NB4 (cell line): Measurements from ENCODE around the gene SLC25A43.

Source experiments
- MAX ChIP-seq: IDR thresholded peaks from 2 replicates; pipeline ENCODE4 v1.6.1; 2011; ENCODE audit warnings: low read depth, low read length
- MYC ChIP-seq: IDR thresholded peaks from 2 replicates; pipeline ENCODE4 v1.6.1; 2011; ENCODE audit warnings: low read depth, low read length
- POLR2A ChIP-seq: IDR thresholded peaks from 2 replicates; pipeline ENCODE4 v1.6.1; 2011; ENCODE audit warnings: mild to moderate bottlenecking; ENCODE audit not compliant: insufficient read length; ENCODE audit errors: extremely low read depth
- TF ChIP-seq, protein P1 (sequence below): IDR thresholded peaks from one replicate; pipeline ENCODE4 v1.5.1; 2012; ENCODE audit warnings: low read depth, low read length

GRCh38 chrX:119492463-119492862 lies 93.3 kb downstream of the SLC25A43 start:
- no peak for TF ChIP-seq POLR2A
- TF ChIP-seq, protein P1, sequence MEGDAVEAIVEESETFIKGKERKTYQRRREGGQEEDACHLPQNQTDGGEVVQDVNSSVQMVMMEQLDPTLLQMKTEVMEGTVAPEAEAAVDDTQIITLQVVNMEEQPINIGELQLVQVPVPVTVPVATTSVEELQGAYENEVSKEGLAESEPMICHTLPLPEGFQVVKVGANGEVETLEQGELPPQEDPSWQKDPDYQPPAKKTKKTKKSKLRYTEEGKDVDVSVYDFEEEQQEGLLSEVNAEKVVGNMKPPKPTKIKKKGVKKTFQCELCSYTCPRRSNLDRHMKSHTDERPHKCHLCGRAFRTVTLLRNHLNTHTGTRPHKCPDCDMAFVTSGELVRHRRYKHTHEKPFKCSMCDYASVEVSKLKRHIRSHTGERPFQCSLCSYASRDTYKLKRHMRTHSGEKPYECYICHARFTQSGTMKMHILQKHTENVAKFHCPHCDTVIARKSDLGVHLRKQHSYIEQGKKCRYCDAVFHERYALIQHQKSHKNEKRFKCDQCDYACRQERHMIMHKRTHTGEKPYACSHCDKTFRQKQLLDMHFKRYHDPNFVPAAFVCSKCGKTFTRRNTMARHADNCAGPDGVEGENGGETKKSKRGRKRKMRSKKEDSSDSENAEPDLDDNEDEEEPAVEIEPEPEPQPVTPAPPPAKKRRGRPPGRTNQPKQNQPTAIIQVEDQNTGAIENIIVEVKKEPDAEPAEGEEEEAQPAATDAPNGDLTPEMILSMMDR, result no peak
- TF ChIP-seq MYC, result no peak
- TF ChIP-seq MAX, result no peak
